Measurements from ENCODE around the gene RNF145.

The RNF145 gene

GRCh38 chr5:159112436-159112835 is 96.9 kb downstream of the RNF145 start:
- Histone ChIP-seq H3K36me3 (no peaks in the 10 kb centered on the region), H3K9me3 (no peaks in the 10 kb centered on the region), H3K27me3 (no peaks in the 10 kb centered on the region), H3K4me1 (no peaks in the 10 kb centered on the region), H3K4me3 (ENCODE audit: low read depth, low read length) (no peak overlapping the region)
- TF ChIP-seq CTCF (IDR thresholded peaks at IDR 0.05; ENCODE audit: low read depth, low read length) = no peak
- DNase-seq = no peak
